NK-92 treated with Interleukin-12 subunit alpha and Interleukin-12 subunit beta, amount 100 ng/mL, for 24 hours (cell line): Measurements from ENCODE around the gene TRAF6.
"Not testable (repeated sequence)": the region's sequence is repeated elsewhere in the genome, so short reads cannot be mapped to it uniquely, and the experiment has no call there.

Experiments used
- DNase-seq: peaks from one replicate; lab custom pipeline; 2025; lab: John Stamatoyannopoulos, UW

Gene TRAF6

GRCh38 chr11:36509694-36510593 is at the start of gene TRAF6:
Gene TRAF6, minus strand, starts transcription at chr11:36510272. Its CDS starts 8,757 bp downstream, at chr11:36501515.
- DNase-seq: peak; percentile 75

GRCh38 chr11:36558571-36559413 is 48.7 kb upstream of the TRAF6 start:
- DNase-seq: no peak

GRCh38 chr11:36557991-36558390 is 47.9 kb upstream of the TRAF6 start:
- no peak for DNase-seq

DNA sequence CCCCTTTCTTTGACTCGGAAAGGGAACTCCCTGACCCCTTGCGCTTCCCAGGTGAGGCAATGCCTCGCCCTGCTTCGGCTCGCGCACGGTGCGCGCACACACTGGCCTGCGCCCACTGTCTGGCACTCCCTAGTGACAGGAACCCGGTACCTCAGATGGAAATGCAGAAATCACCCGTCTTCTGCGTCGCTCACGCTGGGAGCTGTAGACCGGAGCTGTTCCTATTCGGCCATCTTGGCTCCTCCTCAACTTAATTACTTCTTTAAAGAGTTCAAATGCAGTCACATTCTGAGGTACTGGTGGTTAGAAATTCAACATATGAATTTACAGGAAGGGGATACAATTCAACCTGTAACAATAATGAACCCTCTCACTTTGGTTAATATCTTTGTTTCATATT is 47.3 kb upstream of the TRAF6 start:
- not testable (repeated sequence) for DNase-seq

GRCh38 chr11:36550385-36551115 is 40.5 kb upstream of the TRAF6 start:
- DNase-seq: no peak

GRCh38 chr11:36540998-36541397 is 30.9 kb upstream of the TRAF6 start:
- no peak for DNase-seq

GRCh38 chr11:36534276-36534840 is 24.3 kb upstream of the TRAF6 start:
- no peak for DNase-seq

GRCh38 chr11:36532941-36533601 is 23.0 kb upstream of the TRAF6 start:
- DNase-seq: no peak

GRCh38 chr11:36530840-36531239 is 20.8 kb upstream of the TRAF6 start:
- DNase-seq: no peak

DNA sequence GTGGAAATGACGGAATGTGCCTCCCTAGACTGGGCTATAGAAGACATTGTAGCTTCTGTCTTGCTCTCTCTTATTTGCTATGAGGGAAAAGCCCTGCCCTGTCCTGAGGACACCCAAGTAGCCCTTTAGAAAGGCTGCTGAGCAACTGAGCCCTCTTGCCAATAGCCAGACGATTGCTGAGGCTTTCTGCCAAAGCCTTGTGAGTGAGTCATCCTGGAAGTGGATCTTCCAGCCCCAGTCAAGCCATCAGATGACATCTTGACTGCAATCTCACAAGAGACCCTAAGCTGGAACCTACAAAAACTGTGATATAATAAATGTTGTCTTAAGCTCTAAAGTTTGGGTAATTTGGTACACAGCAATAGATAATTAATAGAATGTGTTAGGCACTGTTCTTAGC is 3.9 kb upstream of the TRAF6 start:
- DNase-seq: no peak

GRCh38 chr11:36512016-36512415 is 1.9 kb upstream of the TRAF6 start:
- no peak for DNase-seq

- DNase-seq: not testable (repeated sequence)
These were observed 990 bp upstream of the TRAF6 start for GRCh38 chr11:36511062-36511461.

- DNase-seq: no peak
These were observed 496 bp upstream of the TRAF6 start for GRCh38 chr11:36510594-36510942.

DNA sequence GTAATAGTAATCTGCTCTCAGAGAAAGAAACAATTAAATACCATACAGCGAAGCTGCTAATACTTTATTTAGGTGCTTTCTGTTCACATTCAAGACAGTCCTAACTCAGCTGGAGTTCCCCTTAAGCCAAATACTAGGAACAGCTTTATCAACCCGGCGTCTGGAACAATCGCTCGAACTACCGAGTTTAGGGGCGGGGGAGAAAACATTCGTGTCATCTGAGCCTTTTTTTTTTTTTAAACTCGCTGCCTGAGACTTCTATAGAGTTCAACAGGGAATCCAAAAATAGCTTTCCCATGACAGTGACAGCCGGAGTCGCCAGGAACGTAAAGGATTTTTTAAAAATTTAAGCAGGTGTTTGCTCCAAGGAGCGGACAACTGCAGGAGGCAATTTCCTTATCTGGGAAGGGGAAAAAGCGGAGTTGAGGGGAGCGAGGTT is 852 bp downstream of the TRAF6 start:
- no peak for DNase-seq

DNA sequence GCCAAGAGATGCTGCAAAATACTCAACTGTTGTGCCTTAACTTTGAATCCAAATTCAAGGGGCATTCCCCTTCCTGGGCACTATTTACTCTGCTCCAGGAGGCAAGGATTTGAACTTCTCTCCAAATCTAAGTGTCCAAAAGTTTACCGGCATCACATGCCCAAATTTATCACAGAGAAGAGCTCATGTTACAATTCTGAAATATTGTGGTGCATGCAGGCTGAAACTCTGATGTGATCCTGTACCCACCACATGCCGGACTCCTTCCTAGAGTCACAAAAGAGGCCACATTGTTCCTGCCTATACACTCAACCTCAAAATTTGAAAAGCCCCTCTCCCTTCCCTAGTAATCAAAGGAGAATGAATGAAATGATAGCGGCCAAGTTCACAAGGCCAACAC is 1.3 kb downstream of the TRAF6 start:
- no peak for DNase-seq

- no peak for DNase-seq
These were observed 2.1 kb downstream of the TRAF6 start for GRCh38 chr11:36507824-36508489.

GRCh38 chr11:36501236-36501635 is 8.8 kb downstream of the TRAF6 start:
- no peak for DNase-seq

DNA sequence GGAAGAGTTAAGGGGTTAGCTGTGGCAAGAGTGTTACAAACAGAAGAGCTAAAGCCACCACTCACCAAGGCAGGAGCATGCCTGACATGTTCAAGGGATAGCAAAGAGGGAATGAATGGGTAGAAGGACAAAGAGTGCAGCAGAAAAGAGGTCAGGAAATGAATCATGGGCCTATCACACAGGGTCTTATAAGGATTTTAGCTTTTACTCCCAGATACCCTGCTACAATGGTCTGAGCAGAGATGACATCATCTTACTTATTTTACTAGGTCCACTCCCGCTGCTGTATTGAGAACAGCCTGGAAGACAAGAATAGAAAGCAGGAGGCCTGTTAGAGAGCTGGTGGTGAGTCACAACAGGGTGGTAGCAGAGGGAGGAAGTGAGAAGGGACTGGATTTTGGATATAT is 9.8 kb downstream of the TRAF6 start:
- peak; percentile 9 for DNase-seq

DNA sequence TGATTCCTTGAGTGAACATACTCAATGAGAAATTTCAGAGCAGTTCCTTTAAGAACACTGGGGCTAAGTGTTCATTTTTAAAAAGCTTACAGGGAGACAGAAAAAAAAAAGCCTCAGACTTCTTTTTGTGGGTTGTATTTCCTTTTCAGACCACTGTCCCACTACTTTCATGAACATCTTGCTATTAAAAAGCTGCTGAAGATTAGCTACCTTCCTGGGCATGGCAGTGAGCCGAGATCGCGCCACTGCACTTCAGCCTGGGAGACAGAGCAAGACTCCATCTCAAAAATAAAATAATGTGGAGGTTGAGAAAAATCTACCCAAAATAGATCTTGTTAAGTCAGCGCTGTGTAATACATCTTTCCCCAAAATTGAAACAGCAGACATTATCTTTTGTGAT is 10.8 kb downstream of the TRAF6 start:
- no peak for DNase-seq

DNA sequence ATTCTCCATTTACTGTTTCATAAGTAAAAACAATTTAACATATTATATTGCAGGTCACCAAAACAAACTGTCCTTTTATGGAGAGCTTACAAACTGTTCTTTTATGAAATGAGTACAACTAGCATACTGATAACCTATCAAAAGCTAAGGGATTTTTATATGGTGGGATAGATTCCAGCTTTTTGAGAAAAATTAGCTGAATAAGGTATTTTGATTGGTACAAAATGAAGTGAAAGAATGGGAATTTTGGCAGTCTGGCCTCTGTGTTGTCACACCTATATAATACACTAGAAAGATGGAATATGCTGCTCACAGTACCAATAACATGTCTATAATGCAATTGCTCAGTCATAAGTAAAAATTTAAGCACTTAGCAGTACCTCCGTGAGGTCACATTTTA is 11.4 kb downstream of the TRAF6 start:
- no peak for DNase-seq

GRCh38 chr11:36493332-36493731 is 16.7 kb downstream of the TRAF6 start:
- DNase-seq: no peak
